Vagina (tissue), 2 donors: ENCODE data around the gene EMP1.

Experiments used
- POLR2A ChIP-seq, 2 donors: fragments of 450-650 bp; IDR thresholded peaks; one replicate each; pipeline ENCODE4 v1.6.1; 2017; ENCODE audit warnings: antibody characterized with exemption in 2 of 2, mild to moderate bottlenecking in 2 of 2, moderate library complexity in 2 of 2
- TF ChIP-seq, protein P1 (sequence below), 3 experiments: fragments of 450-650 bp in 2 of 3; fragments of 200-600 bp in 1 of 3; sonication (generic) in 1 of 3; IDR thresholded peaks; one replicate each; pipeline ENCODE4 v1.5.1; 2017 to 2019; ENCODE audit warnings: antibody characterized with exemption in 3 of 3, mild to moderate bottlenecking in 2 of 3, moderate library complexity in 2 of 3

DNA sequence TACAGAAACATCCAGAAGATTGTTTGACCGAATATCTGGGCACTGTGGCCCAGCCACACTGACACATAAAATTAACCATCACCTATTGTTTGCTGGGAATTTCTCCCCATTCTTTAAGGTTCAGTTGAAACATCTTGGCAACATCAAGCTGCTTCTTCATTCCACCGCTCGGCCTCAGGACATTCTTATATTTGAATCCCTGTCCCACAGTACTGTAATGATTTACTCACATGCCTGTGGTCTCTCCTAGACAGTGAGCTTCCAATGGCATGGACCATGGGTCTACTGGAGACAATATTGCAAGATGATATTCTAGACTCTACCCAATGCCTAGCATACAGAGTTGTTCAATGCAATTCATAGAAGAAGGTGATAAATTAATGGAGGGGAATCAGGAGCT lies 56.1 kb downstream of the EMP1 start:
- TF ChIP-seq, protein P1, sequence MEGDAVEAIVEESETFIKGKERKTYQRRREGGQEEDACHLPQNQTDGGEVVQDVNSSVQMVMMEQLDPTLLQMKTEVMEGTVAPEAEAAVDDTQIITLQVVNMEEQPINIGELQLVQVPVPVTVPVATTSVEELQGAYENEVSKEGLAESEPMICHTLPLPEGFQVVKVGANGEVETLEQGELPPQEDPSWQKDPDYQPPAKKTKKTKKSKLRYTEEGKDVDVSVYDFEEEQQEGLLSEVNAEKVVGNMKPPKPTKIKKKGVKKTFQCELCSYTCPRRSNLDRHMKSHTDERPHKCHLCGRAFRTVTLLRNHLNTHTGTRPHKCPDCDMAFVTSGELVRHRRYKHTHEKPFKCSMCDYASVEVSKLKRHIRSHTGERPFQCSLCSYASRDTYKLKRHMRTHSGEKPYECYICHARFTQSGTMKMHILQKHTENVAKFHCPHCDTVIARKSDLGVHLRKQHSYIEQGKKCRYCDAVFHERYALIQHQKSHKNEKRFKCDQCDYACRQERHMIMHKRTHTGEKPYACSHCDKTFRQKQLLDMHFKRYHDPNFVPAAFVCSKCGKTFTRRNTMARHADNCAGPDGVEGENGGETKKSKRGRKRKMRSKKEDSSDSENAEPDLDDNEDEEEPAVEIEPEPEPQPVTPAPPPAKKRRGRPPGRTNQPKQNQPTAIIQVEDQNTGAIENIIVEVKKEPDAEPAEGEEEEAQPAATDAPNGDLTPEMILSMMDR (IDR thresholded peaks at IDR 0.05), result no peak
- TF ChIP-seq POLR2A (IDR thresholded peaks at IDR 0.05), result no peak
